ENCODE data around the gene CFAP53. TPM values are rescaled to one million over a fixed set of nuclear protein-coding genes. Genes with fewer than 3 reads are reported as not detected.

The CFAP53 gene
- total RNA-seq, 1 experiment from 2014 or later = 0.08 TPM

GRCh38 chr18:50209311-50209710 lies 57.0 kb downstream of the CFAP53 start:
- no peak for DNase-seq (ENCODE audit: low read depth in 1 of 2, low spot score in 2 of 2)
- no peaks in the 10 kb centered on the region for H3K9me3 ChIP-seq (replicated peaks)
- H3K4me3 ChIP-seq = no peak overlapping the region

GRCh38 chr18:50207722-50208121 lies 58.6 kb downstream of the CFAP53 start:
- DNase-seq (ENCODE audit: low read depth in 1 of 2, low spot score in 2 of 2) = no peak
- Histone ChIP-seq H3K27me3 (replicated peaks) (peaks cover 28% of the 10 kb centered on the region), H3K4me3 (no peak overlapping the region), H3K4me1 (replicated peaks) (no peaks in the 10 kb centered on the region), H3K27ac (no peak overlapping the region), H3K9me3 (replicated peaks) (no peaks in the 10 kb centered on the region), H3K36me3 (no peaks in the 10 kb centered on the region)

More at GRCh38 chr18:50209311-50209710, 57.0 kb downstream of the CFAP53 start:
- no peak overlapping the region for H3K27ac ChIP-seq
- H3K36me3 ChIP-seq = no peaks in the 10 kb centered on the region
- H3K27me3 ChIP-seq (replicated peaks) = peaks cover 19% of the 10 kb centered on the region
- no peaks in the 10 kb centered on the region for H3K4me1 ChIP-seq (replicated peaks)

- Histone ChIP-seq H3K27me3 (replicated peaks) (peaks cover 33% of the 10 kb centered on the region), H3K4me3 (no peak overlapping the region), H3K9me3 (replicated peaks) (no peaks in the 10 kb centered on the region; the same call in 1 of the 2 replicates), H3K27ac (no peak overlapping the region), H3K36me3 (no peaks in the 10 kb centered on the region), H3K4me1 (replicated peaks) (no peaks in the 10 kb centered on the region)
- DNase-seq (ENCODE audit: low read depth in 1 of 2, low spot score in 2 of 2) = peak in 1 of 2 experiments; percentile 20
Measured at GRCh38 chr18:50203801-50204604, 62.3 kb downstream of the CFAP53 start.

GRCh38 chr18:50201476-50202018 lies 64.7 kb downstream of the CFAP53 start:
- H3K9me3 ChIP-seq (replicated peaks) = no peaks in the 10 kb centered on the region; the same call in 1 of the 2 replicates
- peaks cover 42% of the 10 kb centered on the region for H3K27me3 ChIP-seq (replicated peaks)
- no peak for DNase-seq (ENCODE audit: low read depth in 1 of 2, low spot score in 2 of 2)
- no peak overlapping the region for H3K27ac ChIP-seq
- H3K4me3 ChIP-seq = no peak overlapping the region
- no peaks in the 10 kb centered on the region for H3K4me1 ChIP-seq (replicated peaks)
- H3K36me3 ChIP-seq = no peaks in the 10 kb centered on the region

GRCh38 chr18:50199921-50200320 lies 66.4 kb downstream of the CFAP53 start:
- DNase-seq (ENCODE audit: low read depth in 1 of 2, low spot score in 2 of 2) = no peak
- Histone ChIP-seq H3K4me1 (replicated peaks) (peaks cover 2% of the 10 kb centered on the region), H3K9me3 (replicated peaks) (no peaks in the 10 kb centered on the region; the same call in 1 of the 2 replicates), H3K27ac (no peak overlapping the region), H3K27me3 (replicated peaks) (peaks cover 51% of the 10 kb centered on the region), H3K36me3 (no peaks in the 10 kb centered on the region), H3K4me3 (no peak overlapping the region)

- no peaks in the 10 kb centered on the region; the same call in 1 of the 2 replicates for H3K9me3 ChIP-seq (replicated peaks)
Measured at GRCh38 chr18:50199346-50199855, 66.9 kb downstream of the CFAP53 start.

GRCh38 chr18:50196261-50196660 lies 70.0 kb downstream of the CFAP53 start:
- Histone ChIP-seq H3K4me3 (no peak overlapping the region), H3K9me3 (replicated peaks) (no peaks in the 10 kb centered on the region; the same call in none of the 2 replicates), H3K27ac (no peak overlapping the region), H3K27me3 (replicated peaks) (peaks cover 66% of the 10 kb centered on the region), H3K36me3 (no peaks in the 10 kb centered on the region), H3K4me1 (replicated peaks) (peaks cover 8% of the 10 kb centered on the region)
- DNase-seq (ENCODE audit: low read depth in 1 of 2, low spot score in 2 of 2) = no peak

More at GRCh38 chr18:50199346-50199855, 66.9 kb downstream of the CFAP53 start:
- DNase-seq (ENCODE audit: low read depth in 1 of 2, low spot score in 2 of 2) = no peak
- H3K27ac ChIP-seq = no peak overlapping the region
- peaks cover 7% of the 10 kb centered on the region for H3K4me1 ChIP-seq (replicated peaks)
- H3K27me3 ChIP-seq (replicated peaks) = peaks cover 52% of the 10 kb centered on the region
- no peak overlapping the region for H3K4me3 ChIP-seq
- H3K36me3 ChIP-seq = no peaks in the 10 kb centered on the region

GRCh38 chr18:50195689-50196088 lies 70.6 kb downstream of the CFAP53 start:
- Histone ChIP-seq H3K36me3 (no peaks in the 10 kb centered on the region), H3K27ac (no peak overlapping the region), H3K27me3 (replicated peaks) (peaks cover 70% of the 10 kb centered on the region), H3K4me3 (no peak overlapping the region), H3K4me1 (replicated peaks) (peaks cover 8% of the 10 kb centered on the region), H3K9me3 (replicated peaks) (no peaks in the 10 kb centered on the region; the same call in none of the 2 replicates)
- no peak for DNase-seq (ENCODE audit: low read depth in 1 of 2, low spot score in 2 of 2)

GRCh38 chr18:50194631-50195532 lies 71.4 kb downstream of the CFAP53 start, which contains the start of gene MYO5B:
Gene MYO5B, minus strand, starts transcription at chr18:50195147. Its CDS starts 354 bp downstream, at chr18:50194793.
- Histone ChIP-seq H3K4me3 (peak within 1 kb of the TSS; percentile 15; the same call in 1 of the 2 replicates), H3K4me1 (replicated peaks) (peaks cover 8% of the 10 kb centered on the region), H3K9me3 (replicated peaks) (no peaks in the 10 kb centered on the region; the same call in none of the 2 replicates), H3K36me3 (no peaks in the 10 kb centered on the region), H3K27me3 (replicated peaks) (peaks cover 76% of the 10 kb centered on the region), H3K27ac (no peak within 1 kb of the TSS)
- DNase-seq (ENCODE audit: low read depth in 1 of 2, low spot score in 2 of 2) = no peak

- Histone ChIP-seq H3K27me3 (replicated peaks) (peaks cover 77% of the 10 kb centered on the region), H3K27ac (no peak overlapping the region), H3K4me3 (no peak overlapping the region), H3K36me3 (no peaks in the 10 kb centered on the region), H3K9me3 (replicated peaks) (no peaks in the 10 kb centered on the region; the same call in none of the 2 replicates), H3K4me1 (replicated peaks) (peaks cover 8% of the 10 kb centered on the region)
- no peak for DNase-seq (ENCODE audit: low read depth in 1 of 2, low spot score in 2 of 2)
Measured at GRCh38 chr18:50193796-50194630, 72.3 kb downstream of the CFAP53 start.

- H3K27me3 ChIP-seq (replicated peaks) = peaks cover 70% of the 10 kb centered on the region
- no peak for DNase-seq (ENCODE audit: low read depth in 1 of 2, low spot score in 2 of 2)
- H3K27ac ChIP-seq = no peak overlapping the region
- H3K36me3 ChIP-seq = no peaks in the 10 kb centered on the region
- no peak overlapping the region for H3K4me3 ChIP-seq
- peaks cover 8% of the 10 kb centered on the region for H3K4me1 ChIP-seq (replicated peaks)
- no peaks in the 10 kb centered on the region; the same call in none of the 2 replicates for H3K9me3 ChIP-seq (replicated peaks)
Measured at GRCh38 chr18:50192995-50193795, 73.1 kb downstream of the CFAP53 start.

- DNase-seq (ENCODE audit: low read depth in 1 of 2, low spot score in 2 of 2) = no peak
- peaks cover 8% of the 10 kb centered on the region for H3K4me1 ChIP-seq (replicated peaks)
- peaks cover 61% of the 10 kb centered on the region for H3K27me3 ChIP-seq (replicated peaks)
- H3K27ac ChIP-seq = no peak overlapping the region
- no peaks in the 10 kb centered on the region; the same call in none of the 2 replicates for H3K9me3 ChIP-seq (replicated peaks)
- H3K4me3 ChIP-seq = no peak overlapping the region
- H3K36me3 ChIP-seq = no peaks in the 10 kb centered on the region
Measured at GRCh38 chr18:50190926-50191325, 75.4 kb downstream of the CFAP53 start.

All from SJSA1 (cell line).